NCI-H2171 treated with DMSO at 0.1 percent for 48 hours (cell line): ENCODE data around the gene UMAD1.

Source experiments
- DNase-seq: peaks from one replicate; lab custom pipeline; 2025; lab: John Stamatoyannopoulos, UW

UMAD1 gene

DNA sequence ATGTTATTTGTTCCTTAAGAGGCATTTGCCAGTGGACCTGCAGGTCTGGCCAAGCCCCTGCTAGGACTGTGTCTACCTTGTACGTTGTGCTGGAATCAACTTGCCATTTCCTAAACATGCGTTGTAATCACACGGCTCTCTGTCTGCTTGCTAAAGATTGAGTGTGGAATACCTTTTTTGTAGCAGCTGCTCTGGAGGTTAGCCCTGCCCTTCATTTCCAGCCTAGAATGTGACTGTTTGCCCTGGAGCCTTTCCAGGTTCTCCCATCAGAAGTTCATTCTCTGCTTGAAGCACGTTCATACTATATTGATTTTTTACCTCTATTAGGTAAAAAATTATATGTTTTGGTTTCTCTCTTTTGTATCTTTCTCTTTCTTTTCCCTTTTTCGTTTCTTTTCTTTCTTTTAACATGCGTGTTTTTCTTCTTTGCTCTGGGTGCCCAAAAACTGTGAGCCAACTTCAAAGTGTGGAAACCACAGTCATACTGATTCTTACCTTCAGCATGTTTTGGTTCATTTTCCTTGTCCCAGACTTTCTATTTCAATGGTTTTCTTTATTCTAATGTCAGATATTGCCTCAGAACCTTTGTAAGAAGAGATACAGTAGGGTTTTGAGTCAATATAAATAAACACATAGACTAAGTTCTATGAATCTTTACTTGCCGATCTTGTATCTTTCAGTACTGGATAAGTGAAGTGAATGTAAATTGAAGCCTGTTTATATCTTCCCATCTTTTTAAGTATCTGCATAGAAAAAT lies 189.7 kb downstream of the UMAD1 start:
- DNase-seq = peak; percentile 21

DNA sequence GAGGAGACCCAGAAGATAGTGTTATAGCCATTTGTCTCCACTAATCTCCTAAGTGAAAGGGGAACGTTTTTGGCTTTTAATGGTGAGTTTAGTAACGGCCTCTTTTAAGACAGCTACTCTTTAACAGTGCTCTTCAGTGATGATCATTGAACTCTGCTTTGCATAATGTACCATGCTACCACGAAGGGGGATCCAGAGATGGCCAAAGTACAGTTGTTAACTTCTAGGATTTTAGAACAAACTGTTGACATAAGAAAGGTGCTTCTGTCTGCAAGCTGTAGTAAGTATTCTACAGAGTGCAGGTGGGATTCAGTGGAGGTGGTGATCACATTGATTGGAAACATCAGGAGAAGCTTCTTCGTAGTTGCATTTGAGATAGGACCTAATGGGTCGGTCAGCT lies 192.0 kb downstream of the UMAD1 start:
- no peak for DNase-seq

DNA sequence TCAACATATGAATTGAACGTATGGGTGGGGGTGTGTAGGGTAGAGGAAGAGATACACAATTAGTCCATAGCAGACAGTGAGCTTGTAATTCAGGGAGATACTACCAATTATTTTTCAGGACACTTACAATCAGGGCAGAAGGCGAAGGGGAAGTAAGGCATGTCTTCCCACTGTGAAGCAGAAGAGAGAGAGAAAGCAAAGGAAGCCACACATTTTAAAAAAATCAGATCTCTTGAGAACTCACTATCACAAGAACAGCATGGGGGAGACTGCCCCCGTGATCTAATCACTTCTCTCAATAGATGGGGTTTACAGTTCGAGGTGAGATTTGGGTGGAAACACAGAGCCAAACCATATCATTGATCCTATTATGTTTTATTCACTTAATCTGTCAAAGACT lies 194.2 kb downstream of the UMAD1 start:
- no peak for DNase-seq

DNA sequence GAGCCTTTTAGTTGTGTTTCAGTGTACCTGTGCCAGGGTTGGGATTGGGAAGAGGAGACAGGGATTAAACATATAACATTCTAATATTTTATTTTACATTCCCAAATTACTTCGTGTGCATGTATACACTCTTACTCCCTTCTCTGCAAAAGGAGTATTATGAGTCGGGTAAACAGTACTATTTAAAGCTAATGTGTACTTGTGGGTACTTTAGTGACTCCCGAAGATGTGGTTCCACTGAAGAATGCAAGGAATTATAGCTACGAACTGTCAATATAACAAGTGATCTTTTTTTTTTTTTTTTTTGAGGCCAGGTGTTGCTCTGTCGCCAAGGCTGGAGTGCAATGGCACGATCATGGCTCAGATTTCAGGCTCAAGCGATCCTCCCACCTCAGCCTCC lies 200.5 kb downstream of the UMAD1 start:
- no peak for DNase-seq

DNA sequence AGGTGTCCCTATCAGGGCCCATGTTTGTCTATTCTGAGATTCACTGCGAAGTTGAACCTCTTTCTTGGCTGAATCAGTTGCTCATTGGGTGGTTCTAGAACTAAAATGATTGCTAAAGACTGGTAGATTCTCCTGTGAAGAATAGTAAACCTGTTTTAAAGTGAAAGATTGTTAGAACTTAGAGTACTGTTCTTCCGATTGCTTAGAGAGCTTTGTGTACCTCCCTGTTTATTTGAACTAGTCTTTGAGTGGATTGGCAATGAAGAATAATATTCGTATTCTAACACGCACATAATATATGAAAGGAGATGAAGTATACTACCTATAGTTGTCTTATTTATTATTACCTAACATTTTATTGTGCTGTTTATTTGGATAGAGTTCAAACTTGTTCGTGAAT lies 202.7 kb downstream of the UMAD1 start:
- DNase-seq = no peak

DNA sequence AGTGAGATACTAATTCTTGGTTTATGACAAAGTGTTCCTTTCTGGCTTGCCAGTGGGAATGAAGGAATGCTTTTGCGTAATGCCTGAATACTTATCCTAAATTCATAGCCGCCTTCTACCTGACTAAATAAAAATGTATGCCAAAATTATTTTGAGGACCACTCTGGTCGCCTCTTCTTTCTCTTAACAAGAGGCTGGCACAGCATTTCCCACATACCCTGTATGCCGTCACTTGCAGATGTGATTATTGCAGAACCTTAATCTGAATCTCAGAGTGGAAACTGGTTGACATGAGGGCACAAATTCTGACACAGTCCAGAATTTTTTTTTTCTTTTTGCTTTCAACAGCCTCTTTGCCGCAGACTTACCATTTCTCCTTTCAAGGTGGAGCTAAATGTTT lies 203.4 kb downstream of the UMAD1 start:
- no peak for DNase-seq

DNA sequence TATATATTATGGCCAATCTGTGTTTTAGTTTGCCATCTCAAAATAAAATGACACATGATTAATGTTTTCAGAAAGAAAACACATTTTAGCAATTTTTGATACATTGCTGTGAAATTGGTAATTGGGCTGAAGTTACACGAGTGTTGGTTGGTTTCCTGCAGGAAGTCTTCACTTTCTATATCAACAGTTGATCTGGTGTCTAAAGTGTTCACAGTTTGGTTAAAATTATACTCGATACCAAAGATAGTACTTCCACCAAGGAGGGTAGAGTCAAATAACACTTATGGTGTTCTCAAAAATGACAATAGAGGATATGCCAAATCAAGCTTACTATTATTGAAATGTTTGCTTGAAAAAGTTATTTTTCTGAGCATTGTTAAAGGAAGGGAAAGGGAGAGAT lies 207.7 kb downstream of the UMAD1 start:
- no peak for DNase-seq

DNA sequence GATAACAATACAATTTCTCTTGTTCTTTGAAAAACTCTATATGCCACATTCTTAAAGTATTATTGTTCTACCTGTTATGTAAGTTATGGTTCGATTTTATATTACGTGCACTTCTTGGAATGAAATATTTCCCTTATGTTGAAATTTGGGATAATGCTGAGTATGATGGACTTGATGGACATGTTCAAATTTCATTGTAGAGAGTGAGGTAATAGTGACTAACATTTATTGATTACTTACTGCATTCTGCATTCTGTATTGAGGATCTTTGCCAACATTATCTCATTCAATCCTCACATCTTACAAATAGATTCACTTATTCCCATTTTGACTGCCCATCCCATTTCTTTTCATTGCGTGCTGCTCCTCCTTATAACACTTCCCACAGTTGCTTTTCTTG lies 208.3 kb downstream of the UMAD1 start:
- no peak for DNase-seq

DNA sequence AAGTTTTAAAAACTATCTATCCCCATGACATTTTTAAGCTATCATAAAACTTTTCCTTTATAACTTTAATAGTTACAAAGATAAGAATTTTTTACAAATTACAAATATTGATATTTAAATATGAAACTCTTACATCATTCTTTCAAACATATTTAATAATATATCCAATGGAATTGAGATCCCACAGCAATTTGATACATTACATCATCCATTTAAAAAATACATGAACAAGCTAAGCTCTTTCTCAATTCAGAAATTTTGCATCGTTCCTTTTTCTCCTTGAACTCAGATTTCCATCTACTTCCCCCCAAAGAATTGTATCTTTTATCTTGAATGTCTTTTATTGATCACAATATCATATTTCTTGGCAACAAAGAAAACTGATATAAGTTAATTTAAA lies 209.6 kb downstream of the UMAD1 start:
- DNase-seq = no peak

DNA sequence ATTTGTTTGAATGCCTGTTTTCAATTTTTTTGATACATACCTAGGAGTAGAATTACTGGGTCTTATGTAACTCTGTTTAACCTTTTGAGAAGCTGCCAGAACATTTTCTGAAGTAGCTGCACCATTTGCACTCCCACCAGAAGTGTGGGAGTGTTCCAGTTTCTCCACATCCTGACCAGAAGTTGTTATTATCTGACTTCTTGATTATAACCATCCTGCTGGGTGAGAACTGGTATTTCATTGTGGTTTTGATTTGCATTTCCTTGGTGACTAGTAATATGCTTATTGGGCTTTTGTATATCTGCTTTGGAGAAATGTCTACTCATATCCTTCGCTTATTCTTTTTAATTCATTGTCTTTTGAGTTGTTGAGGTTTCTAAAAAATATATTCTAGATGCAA lies 210.8 kb downstream of the UMAD1 start:
- DNase-seq = no peak

DNA sequence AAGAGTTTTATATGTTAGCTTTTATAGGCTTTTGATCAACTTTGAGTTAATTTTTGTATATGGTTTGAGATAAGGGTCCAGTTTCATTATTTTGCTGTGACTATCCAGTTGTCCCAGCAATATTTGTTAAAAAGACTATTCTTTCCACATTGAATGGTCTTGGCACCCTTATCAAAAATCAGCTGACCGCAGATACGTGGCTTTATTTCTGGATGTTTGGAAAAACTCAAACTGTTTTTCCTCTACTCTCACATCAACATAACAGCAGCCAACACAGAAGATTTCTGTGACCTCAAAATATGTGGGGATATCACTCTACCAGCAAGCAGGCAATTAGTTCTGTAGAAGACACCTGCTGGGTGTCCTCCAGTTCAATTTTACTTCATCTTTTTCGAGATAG lies 211.4 kb downstream of the UMAD1 start:
- DNase-seq = no peak

DNA sequence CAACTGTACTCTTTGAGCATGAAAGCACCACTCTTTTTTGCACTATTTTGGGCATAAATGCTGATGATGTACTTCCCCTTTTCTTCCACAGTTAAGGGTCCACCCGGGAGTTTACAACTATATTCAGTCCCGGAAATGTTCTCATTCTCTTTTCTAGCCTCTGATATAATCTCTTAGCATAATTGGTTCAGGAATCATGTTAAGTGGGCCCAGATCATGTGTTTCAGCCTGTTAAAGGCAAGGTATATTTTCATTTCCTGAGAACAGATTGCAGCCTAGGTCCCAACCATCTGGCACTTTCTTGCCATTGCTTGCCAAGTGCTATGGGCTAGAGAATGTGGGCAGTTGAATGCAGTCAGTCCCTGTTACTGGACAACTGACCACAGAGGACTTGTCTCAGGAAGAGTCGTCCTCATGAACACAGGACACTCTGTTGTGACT lies 216.6 kb downstream of the UMAD1 start:
- peak; percentile 80 for DNase-seq

DNA sequence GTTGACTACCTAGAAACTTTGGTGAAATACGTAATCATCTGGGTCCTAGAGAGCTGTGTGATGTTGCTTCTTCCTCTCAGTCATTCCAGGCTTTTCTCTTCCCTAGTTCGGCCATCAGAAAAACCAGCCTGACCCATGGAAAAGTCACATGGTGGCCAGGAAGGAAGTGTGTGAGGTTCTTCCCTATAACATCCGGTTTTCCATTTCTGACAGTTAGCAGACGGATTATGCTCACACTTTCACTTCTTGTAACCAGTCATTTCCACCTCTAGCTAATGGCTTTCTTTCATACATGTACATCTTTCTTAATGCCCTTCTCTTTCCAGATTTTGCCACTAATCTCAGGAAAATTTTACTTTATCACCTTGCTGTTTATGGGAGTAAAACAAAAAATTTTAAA lies 218.0 kb downstream of the UMAD1 start:
- no peak for DNase-seq

DNA sequence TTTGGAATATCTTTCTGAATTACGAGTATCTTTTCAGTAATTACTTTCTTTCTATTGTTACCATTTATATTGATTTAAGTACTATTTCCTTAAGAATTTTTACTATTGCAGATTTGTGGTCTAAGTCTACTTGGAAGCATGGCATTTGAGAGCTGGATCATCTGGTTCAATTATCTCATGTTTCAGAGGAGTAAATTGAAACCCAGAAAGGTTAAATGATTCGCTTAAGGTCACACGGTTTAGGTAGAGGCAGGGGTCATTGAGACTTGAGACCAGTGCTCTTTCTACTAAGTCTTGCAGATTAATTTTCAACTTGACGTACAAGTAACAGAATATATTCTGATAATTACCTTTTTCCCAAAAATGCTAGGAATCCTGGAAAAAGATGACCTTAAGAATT lies 218.9 kb downstream of the UMAD1 start:
- peak; percentile 40 for DNase-seq

DNA sequence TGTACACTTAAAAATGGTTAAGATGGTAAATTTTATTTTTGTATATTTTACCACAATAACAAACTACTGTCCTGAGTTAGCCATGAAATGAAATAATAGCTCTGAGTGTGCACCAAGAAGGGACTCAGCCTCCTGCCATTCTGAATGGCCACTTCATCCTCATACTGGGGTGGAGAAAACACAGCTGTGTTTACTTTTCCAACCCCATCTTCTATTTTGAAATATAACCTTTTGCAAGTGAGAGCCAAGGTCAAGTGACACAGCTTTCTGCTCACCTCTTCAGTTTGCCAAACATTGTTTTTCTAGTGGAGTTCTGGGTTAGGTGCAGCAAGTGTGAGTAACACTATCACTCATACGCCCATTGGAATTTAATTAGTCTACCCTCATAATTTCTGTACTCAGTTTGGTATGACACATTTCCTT lies 220.7 kb downstream of the UMAD1 start:
- DNase-seq = peak; percentile 67

DNA sequence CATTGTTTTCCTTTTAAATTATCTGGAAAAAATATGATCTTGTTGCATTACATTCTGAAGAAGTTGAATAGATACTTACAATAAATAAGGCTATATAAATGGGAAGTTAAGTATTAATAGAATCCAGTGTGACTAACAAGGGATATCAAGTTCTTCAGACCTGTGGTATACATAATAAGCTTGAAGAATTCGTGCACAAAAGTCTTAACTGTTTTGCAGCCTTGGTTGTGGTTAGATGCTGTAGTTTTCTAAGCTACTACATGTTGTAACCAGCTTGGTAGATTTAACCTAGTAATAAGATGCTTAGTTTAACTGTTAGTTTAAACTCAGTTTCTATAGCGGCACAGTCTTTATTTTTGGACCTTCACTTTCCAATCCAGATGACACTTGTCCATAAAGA lies 221.8 kb downstream of the UMAD1 start:
- DNase-seq = no peak

DNA sequence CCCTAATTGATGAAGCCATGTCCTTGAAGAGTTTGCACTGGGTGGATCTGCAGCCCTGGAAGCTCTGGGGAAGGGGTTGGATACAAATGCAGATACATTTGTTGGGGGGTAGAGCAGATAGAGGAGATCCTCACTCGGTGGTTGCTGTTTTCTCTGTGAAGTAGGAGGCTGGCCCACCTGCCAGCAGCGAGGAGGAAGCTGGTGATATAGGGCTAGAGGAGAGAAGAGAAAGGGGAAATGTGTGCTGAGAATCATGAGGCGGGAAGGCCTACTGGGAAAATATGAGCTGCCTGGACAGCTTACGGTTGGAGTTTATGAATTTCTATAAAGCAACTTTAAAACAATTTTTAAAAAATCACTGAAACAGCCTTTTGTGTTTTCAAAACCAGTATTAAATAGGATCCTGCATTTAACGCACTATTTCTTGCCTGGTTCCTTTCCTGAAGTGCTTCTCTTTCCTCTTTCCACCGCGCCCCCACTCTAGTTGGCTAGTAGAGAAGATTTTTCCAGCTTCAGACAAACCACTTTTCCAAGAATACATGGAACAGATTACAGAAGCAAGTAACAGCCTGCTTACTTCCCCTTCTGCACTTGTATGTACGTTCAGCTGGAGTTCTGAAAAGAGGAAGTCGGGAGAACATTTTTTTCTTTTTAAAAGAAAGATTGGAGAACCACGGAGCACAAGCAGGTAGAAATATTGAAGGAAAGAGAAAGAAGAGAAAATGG lies 227.5 kb downstream of the UMAD1 start:
- no peak for DNase-seq

DNA sequence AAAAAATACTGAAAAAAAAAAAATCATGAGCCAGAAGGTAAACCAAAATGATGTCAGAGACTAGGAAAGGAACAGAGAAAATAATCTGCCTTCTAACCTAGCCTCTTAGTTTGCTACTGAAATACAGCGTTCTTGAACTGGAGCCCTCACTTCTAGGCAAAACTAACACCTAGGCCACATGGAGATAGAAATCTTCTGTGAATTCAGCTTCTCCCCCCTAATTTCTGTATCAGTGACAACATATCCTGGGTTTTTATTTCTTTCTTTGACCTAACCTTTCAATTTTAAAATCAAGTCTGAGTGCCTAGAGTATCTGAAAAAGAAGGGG lies 228.0 kb downstream of the UMAD1 start:
- DNase-seq = no peak

DNA sequence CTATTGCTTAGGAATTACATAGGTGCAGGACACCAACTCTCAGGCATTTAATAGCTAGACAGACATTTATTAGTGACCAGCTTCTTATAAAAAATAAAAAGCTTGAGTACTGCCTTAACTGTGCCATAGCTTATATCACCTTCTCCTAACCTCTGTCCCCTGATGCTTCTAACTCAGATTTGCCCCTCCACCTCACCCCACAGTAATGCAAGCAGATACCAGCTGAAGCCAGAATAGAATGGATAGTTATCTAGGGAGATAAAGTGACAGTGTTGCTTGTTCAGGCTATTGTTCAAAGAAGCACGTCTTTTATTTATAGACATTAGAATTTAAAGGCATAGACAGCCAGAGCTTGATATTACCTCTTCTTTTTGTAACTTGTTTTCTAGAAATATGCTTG lies 228.5 kb downstream of the UMAD1 start:
- peak; percentile 8 for DNase-seq

DNA sequence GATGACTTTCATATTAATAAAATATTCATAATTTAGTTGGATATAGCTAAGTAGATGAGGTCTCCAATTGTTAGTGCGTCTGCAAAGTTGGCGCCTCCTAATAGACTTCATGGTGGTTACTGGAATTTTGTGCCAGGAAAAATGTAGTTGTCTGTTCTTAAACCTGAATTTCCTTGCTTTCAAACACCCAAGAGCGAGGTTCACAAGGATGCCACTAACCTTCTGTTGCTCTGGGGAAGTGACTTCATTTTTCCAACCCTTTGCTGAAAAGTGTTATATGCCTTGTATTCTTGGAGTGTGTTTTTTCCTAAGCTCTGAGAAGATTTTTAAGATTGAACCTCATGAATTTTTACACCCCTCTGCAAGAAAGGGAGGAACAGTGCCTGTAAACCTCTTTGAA lies 229.1 kb downstream of the UMAD1 start:
- DNase-seq = no peak

DNA sequence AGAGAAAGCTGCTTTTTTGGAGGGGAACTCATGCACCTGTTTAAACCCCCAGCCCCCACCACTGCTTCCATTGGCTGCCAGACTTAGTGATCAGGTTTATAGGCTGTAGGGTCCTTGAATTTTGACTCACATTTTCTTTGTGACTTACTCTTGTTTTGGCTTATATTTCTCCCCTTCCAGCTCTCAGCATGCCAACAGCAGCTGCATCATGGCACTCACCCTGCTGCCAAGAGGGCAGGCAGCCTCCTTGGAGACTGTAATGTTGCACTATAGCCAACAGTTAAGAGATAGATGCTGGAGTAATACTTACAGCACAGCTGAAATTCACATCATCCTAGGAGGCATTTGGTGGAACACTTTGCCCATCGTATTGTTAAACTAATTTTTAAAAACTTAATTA lies 230.0 kb downstream of the UMAD1 start:
- peak; percentile 8 for DNase-seq

DNA sequence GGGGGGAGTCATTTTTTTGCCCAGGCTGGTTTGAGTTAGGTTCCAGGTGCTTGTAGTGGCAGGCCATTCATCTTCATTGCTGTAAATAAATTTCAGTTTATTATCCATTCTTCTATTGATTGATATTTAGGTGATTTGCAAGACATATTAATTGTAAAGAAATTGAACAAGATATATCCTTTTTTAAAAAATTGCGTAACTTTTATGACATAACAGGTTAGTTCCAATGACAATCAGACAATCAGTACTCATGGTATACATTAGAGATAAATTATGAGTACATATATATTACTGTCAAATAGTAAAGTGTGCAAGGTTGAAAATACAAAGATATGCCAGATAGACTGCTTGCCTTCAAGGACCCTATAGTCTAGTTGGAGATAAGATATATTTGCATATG lies 235.9 kb downstream of the UMAD1 start:
- DNase-seq = no peak

DNA sequence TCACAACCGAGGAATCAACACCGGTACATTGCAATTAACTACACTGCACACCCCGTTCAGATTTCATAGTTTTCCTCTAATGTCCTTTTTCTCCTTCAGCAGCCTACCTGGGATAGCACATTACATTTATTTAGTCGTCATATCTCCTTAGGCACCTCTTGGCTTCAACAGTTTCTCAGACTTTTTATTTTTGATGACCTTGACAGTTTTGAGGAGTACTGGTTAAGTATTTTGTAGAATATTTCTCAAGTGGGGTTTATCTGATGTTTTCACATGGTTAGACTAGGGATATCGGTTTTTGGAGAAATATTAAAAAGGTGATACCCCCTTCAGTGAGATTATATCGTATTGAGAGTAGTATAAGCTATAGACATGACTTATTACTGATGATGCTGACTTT lies 241.0 kb downstream of the UMAD1 start:
- DNase-seq = no peak

DNA sequence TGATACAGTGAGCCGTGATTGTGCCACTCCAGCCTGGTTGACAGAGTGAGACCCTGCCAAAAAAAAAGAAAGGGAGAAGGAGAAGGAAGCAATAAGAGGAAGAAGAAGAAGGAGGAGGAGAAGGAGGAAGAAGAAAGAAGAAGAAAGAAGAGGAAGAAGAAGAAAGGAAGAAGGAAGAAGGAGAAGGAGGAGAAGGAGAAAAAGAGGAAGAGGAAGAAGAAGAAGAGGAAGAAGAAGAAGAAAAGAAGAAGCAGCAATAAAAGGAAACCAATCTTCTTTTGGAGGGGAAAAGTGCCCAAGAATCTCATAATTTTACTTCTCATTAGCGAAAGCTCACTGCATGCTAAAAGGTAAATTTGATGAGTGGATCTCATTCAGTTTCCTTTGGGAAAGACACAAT lies 242.3 kb downstream of the UMAD1 start:
- no peak for DNase-seq
